HepG2 (cell line): ENCODE results near the gene AHCTF1. TPM values are rescaled to one million over a fixed set of nuclear protein-coding genes. Genes with fewer than 3 reads are reported as not detected.
A peak's percentile ranks its signal among the peaks of the same experiment; 100 is the strongest.

Experiments
- MIXL1 ChIP-seq: IDR thresholded peaks from 2 replicates; pipeline ENCODE4 v1.6.1; 2016
- MYPOP ChIP-seq: sonication (generic); formaldehyde crosslinking; IDR thresholded peaks from 2 replicates; pipeline ENCODE4 v1.8.1; 2023; ENCODE audit warnings: mild to moderate bottlenecking, moderate library complexity, missing genetic modification reagents
- SAP130 ChIP-seq: IDR thresholded peaks from 2 replicates; pipeline ENCODE4 v1.6.1; 2016; ENCODE audit warnings: low read depth
- ZBTB20 ChIP-seq: sonication (generic); formaldehyde crosslinking; IDR thresholded peaks from 2 replicates; pipeline ENCODE4 v1.8.1; 2023; ENCODE audit warnings: missing genetic modification reagents, low read depth, mild to moderate bottlenecking, borderline replicate concordance
- ZNF331 ChIP-seq: sonication (generic); formaldehyde crosslinking; IDR thresholded peaks from 2 replicates; pipeline ENCODE4 v1.4.0; 2020; ENCODE audit warnings: missing genetic modification reagents
- ZNF879 ChIP-seq: sonication (generic); formaldehyde crosslinking; IDR thresholded peaks from 2 replicates; pipeline ENCODE4 v1.8.1; 2023; ENCODE audit warnings: missing genetic modification reagents
- polyA plus RNA-seq, 8 experiments: library from polyadenylated mRNA; depleted of rRNA in 3 of 8; stranded (reverse) in 7 of 8; unstranded in 1 of 8; fragments of >200 nt; fragmentation: Illumina TruSeq in 4 of 8; extraction: Trizol in 4 of 8; gene quantifications; 2 replicates each; pipeline versions ENCODE4 v1.2.1 to v1.2.3, GENCODE V29; 2011 to 2016; ENCODE audit warnings: low read depth in 4 of 8, missing spikeins in 1 of 8, mixed read lengths in 1 of 8; ENCODE audit not compliant: insufficient read depth in 1 of 8
- total RNA-seq, 5 experiments: library from RNA; depleted of rRNA; stranded (reverse); fragments of >200 nt; fragmentation: Illumina TruSeq; extraction: Trizol; gene quantifications; 2 replicates each; pipeline ENCODE4 v1.2.3, GENCODE V29; 2016; ENCODE audit warnings: low read depth in 1 of 5
- TF ChIP-seq, protein P1 (sequence below), 2 experiments: sonication (generic) in 1 of 2; formaldehyde crosslinking in 1 of 2; IDR thresholded peaks; 2 replicates each; pipeline versions ENCODE4 v1.4.0 to v1.6.1; 2016 to 2020; ENCODE audit warnings: borderline replicate concordance in 1 of 2, low read depth in 1 of 2, mild to moderate bottlenecking in 1 of 2, missing genetic modification reagents in 1 of 2
- TF ChIP-seq, protein P2 (sequence below): sonication (generic); IDR thresholded peaks from 2 replicates; pipeline ENCODE4 v1.6.1; 2016; ENCODE audit warnings: low read depth, borderline replicate concordance
- TF ChIP-seq, protein P3 (sequence below), 2 experiments: sonication (generic) in 1 of 2; formaldehyde crosslinking in 1 of 2; IDR thresholded peaks; 2 replicates each; pipeline versions ENCODE4 v1.5.1 to v1.6.1; 2011 to 2020; ENCODE audit warnings: borderline replicate concordance in 1 of 2, low read depth in 1 of 2, low read length in 1 of 2, mild to moderate bottlenecking in 1 of 2, missing genetic modification reagents in 1 of 2, moderate library complexity in 1 of 2

Gene AHCTF1
- total and polyA plus RNA-seq, 2 of the 13 experiments (the other 11 are each of a cell fraction or from before 2014, with no cell fraction given), result 16.6 to 45.9 TPM

- TF ChIP-seq, protein P1, sequence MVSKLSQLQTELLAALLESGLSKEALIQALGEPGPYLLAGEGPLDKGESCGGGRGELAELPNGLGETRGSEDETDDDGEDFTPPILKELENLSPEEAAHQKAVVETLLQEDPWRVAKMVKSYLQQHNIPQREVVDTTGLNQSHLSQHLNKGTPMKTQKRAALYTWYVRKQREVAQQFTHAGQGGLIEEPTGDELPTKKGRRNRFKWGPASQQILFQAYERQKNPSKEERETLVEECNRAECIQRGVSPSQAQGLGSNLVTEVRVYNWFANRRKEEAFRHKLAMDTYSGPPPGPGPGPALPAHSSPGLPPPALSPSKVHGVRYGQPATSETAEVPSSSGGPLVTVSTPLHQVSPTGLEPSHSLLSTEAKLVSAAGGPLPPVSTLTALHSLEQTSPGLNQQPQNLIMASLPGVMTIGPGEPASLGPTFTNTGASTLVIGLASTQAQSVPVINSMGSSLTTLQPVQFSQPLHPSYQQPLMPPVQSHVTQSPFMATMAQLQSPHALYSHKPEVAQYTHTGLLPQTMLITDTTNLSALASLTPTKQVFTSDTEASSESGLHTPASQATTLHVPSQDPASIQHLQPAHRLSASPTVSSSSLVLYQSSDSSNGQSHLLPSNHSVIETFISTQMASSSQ (IDR thresholded peaks at IDR 0.05; ENCODE audit: low read depth), result no peak
- TF ChIP-seq, protein P1 (CRISPR knock-in tag; IDR thresholded peaks at IDR 0.05; ENCODE audit: borderline replicate concordance), result no peak
- TF ChIP-seq, protein P2, sequence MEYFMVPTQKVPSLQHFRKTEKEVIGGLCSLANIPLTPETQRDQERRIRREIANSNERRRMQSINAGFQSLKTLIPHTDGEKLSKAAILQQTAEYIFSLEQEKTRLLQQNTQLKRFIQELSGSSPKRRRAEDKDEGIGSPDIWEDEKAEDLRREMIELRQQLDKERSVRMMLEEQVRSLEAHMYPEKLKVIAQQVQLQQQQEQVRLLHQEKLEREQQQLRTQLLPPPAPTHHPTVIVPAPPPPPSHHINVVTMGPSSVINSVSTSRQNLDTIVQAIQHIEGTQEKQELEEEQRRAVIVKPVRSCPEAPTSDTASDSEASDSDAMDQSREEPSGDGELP, result peak; percentile 96
- TF ChIP-seq ZNF879 (CRISPR knock-in tag) (no peak), SAP130 (peak; percentile 58; the same call in 1 of the 2 replicates), ZNF331 (CRISPR knock-in tag) (no peak), ZBTB20 (CRISPR knock-in tag) (0 out of 2 replicates have a peak, but pooled peaks have one; percentile 1), MYPOP (CRISPR knock-in tag) (no peak), MIXL1 (CRISPR knock-in tag) (0 out of 2 replicates have a peak, but pooled peaks have one; percentile 41)
- TF ChIP-seq, protein P3, sequence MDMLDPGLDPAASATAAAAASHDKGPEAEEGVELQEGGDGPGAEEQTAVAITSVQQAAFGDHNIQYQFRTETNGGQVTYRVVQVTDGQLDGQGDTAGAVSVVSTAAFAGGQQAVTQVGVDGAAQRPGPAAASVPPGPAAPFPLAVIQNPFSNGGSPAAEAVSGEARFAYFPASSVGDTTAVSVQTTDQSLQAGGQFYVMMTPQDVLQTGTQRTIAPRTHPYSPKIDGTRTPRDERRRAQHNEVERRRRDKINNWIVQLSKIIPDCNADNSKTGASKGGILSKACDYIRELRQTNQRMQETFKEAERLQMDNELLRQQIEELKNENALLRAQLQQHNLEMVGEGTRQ (IDR thresholded peaks at IDR 0.05; ENCODE audit: low read depth, low read length), result no peak
- TF ChIP-seq, protein P3 (CRISPR knock-in tag; IDR thresholded peaks at IDR 0.05; ENCODE audit: borderline replicate concordance), result no peak
Observed at GRCh38 chr1:246907472-246907871, 24.3 kb downstream of the AHCTF1 start (continued).
